Measurements from ENCODE around the gene CLDN17.

- TF ChIP-seq CTCF (optimal IDR thresholded peaks at IDR 0.05 in 1 of 3, IDR thresholded peaks at IDR 0.05 in 1 of 3, conservative IDR thresholded peaks at IDR 0.05 in 1 of 3; ENCODE audit: extremely low read depth in 1 of 3, insufficient read depth in 2 of 3, low read length in 3 of 3) = peak in 2 of 3 experiments; percentile 7 to 42
- no peak for TF ChIP-seq EZH2 (IDR thresholded peaks at IDR 0.05; ENCODE audit: low read length)
Observed at GRCh38 chr21:30126576-30126975, 40.0 kb downstream of the CLDN17 start.

Measured in keratinocyte (primary cell).